ENCODE results near the gene MT1E.
"Not testable (repeated sequence)": the region's sequence is repeated elsewhere in the genome, so short reads cannot be mapped to it uniquely, and the experiment has no call there.

Gene MT1E

DNA sequence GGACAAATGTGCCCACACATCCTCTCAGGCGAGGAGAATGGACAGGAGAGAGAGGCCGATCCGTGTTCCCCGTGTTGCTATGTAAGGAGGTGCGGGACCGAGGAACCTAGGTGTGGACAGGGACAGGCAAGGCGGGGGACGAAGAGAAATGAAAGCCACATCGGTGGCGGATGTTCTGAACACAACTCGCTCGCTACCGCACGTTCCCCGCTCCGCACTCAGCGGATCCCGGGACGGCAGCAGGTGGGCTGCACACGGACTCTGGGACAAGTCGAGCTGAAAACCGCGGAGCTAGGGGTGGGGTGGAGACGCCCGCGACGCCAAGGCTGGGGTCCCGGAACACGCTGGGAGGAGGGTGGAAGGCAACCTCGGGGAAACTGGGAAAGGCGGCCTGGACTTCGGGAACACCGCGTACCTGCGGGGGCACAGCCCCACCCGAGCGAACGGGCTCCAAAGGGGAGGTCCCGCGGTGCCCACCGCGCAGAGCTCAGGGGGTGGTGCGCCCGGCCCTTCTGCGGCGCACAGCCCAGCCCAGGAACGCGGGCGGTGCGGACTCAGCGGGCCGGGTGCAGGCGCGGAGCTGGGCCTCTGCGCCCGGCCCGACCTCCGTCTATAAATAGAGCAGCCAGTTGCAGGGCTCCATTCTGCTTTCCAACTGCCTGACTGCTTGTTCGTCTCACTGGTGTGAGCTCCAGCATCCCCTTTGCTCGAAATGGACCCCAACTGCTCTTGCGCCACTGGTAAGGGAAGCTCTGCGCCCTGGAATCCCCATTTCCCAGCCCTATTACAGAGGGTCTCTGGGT lies at the start of gene MT1E:
MT1E (plus strand) TSS at position 642 of the 803 bp plus-strand sequence; CDS start at position 713, 71 bp downstream.
- DNase-seq (ENCODE audit: low read depth): no peak

DNA sequence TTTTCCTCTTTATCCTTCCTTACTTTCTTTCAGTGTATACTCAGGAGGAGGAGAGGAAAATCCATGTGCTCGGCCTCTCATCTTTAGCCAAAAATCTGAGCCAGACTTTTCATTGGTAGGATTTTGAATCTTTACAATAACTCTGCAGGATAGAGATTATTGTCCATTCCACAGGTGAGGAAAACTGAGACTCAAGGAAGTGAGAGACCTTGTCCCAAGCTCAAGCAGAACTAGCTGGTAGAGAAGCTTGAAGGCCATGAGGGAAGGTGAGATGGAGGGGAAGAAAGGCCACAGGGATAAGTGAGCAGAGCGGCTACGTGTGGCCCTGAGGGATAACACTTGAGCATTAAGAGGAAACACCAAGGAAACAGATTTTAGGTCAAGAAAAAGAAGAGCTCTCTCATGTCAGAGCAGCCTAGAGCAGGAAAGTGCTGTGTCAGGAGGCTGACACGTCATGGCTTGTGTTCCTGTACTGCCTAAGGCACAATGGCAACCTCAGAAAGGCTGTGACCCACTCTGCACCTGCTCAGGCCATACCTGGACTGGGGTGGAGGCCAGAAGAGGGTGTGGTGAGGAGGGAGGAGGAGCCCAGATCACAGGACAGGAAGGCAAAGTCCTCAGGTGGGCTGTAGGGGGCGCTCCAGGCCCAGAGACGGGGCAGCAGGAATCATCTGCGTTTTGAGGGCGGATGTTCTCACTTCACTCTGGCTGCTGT lies 48.8 kb upstream of the MT1E start:
- DNase-seq (ENCODE audit: low read depth): peak; percentile 21

DNA sequence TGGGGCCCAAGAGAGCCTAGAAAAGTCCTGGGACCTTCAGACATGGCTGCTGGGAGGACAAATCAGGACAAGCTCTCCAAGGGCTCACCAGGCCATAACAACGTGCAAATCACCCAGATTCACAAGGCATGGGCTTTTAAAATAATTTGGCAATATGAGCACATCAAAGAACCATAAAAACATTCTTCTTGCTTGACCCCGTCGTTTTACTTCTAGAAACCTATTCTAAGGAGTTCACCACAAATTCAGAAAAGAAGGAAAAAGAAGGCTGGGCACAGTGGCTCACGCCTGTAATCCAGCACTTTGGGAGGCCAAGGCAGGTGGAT lies 48.3 kb upstream of the MT1E start:
- no peak for DNase-seq (ENCODE audit: low read depth)

DNA sequence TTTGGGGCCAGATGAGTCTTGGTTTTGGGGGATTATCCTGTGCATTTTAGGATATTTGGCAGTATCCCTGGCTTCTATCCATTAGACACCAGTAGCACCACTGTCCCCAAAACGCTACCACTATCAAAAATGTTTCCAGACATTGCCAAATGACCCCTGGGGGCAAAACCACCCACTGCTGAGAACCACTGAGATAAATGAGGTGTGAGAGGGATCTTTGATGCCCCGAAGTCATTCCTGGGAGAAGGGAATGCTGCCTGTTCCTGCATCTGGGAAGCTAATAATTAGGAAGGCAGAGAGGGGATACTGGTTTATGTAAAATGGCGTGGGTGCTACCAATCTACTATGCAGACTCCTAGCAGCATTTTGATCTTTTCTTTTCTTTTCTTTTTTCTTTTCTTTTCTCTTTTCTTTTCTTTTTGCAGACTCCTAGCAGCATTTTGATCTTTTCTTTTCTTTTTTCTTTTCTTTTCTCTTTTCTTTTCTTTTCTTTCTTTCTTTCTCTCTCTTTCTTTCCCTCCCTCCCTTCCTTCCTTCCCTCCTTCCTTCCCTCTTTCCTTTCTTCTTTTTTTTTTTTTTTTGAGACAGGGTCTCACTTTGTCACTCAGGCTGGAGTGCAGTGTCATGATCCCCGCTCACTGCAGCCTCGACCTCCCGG lies 45.1 kb upstream of the MT1E start:
- DNase-seq (ENCODE audit: low read depth): no peak

DNA sequence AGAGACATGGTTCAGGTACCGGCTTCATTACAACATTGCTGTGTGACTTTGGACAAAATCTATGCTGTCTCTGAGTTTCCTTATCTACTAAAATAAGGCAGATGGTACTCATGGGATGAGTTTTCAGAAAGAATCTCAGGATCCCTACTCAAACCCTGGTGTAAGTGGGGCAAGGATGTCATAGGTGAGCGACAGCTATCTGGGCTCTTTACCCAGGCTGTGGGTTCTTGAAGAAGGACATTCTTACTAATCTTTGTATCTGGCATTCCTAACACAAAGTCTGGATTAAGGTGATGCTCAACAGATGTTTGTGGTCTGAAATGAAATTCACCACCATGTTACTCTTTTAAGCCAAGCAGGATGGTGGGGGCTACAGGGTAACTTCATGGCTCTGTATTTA lies 42.7 kb upstream of the MT1E start:
- DNase-seq (ENCODE audit: low read depth): not testable (repeated sequence)

DNA sequence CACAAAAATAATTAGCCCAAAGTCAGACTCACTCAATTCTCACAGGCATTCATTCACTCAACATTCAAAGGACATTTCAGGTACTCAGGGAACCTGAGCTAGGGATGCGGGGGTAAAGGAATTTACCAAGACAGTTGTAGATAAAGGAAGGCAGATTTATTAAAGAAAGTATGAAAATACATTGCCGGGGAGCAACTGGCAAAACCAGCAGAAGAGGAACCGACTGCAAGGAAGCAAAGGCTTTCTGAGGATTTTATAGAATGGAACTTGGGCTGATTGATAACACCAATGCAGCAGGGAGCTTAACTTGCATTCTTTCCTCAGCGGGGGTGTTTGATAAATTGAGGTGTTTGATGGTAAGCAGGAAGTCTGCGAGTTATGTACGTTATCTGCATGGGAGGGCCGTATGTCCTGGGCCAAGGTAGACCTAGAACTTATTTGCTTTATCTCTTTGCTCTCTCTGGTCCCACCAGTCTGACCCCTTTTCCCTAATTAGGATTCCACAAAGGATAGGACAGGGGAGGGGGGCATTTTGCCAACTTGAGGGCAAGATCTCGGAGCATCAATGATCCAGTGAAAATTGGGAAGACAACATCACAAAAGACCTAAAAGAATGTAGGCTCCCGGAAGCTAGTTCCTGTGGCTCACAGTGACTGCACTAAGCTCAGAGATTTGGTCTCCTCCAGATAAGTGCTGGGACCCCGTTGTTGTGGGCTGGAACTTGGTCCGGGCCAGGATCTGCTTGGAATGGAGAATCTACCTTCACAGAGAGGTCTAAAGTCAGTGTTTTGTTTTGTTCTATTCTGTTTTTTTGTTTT lies 42.0 kb upstream of the MT1E start:
- no peak for DNase-seq (ENCODE audit: low read depth)

DNA sequence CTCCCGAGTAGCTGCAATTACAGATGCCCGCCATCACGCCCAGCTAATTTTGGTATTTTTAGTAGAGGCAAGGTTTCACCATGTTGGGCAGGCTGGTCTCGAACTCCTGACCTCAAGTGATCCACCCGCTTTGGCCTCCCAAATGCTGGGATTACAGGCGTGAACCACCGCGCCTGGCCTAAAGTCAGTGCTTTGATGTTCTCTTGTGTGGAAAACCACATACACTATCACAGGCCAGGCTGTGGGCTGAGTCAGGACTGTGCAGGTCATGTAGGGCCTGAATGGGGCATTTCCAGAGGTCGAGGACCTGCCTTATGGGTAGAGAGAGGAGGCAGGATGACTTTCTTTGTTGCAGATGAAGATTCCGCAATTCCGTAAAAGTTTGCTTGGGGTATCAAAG lies 41.3 kb upstream of the MT1E start:
- DNase-seq (ENCODE audit: low read depth): no peak

DNA sequence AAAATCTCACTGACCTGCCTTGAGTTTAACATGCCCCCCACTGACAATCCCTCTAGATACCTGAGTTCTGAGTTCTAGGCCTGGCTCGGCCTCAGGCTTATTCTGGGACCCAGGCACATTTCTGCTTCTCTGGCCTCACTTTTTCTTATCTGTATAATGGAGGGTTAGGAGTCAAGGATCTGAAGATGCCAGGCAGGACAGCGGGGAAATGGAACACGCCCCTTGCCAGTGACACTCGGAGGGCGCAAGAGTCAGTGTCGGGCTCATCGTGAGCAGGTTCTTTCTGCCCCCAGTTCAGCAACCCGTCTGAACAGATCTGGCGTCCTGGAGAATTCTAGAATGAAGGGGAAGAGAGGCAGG lies 36.8 kb upstream of the MT1E start:
- DNase-seq (ENCODE audit: low read depth): no peak

DNA sequence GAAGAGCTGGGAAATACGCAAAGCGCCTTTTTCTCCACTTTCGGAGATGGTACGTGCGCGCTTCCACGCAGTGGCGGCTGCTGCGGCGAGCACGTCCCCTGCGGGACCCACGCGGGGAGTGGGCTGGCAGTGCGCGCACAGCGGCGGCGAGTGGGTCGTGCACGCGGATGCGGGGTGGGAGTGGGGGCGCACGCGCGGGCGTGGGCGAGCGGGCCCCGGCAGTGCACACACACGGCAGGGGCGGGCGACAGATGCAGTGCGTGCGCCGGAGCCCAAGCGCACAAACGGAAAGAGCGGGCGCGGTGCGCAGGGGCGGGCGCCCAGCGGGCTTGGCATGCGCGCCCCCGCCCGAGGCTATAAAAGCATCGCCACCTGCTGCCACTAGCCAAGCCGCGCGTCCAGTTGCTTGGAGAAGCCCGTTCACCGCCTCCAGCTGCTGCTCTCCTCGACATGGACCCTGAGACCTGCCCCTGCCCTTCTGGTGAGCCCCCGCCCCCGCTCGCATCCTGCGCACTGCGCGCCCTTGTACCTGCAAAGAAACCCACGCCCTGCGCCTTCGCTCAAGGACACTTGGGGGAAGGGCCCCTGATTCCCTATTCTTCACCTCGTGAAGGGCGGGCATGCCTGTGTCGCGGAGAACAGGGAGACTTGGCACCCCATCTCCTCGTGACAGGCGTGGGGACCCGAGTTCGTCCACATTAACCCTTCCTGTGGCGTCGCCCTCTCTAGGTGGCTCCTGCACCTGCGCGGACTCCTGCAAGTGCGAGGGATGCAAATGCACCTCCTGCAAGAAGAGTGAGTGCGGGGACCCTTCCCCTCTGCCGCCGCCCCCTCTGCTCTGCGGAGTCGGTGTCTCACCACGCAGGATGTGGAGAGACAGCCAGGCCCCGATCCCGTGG lies 36.2 kb upstream of the MT1E start, which contains the start of gene MT3:
MT3 (plus strand) TSS at position 388 of the 899 bp plus-strand sequence; CDS start at position 451, 63 bp downstream.
- no peak for DNase-seq (ENCODE audit: low read depth)

DNA sequence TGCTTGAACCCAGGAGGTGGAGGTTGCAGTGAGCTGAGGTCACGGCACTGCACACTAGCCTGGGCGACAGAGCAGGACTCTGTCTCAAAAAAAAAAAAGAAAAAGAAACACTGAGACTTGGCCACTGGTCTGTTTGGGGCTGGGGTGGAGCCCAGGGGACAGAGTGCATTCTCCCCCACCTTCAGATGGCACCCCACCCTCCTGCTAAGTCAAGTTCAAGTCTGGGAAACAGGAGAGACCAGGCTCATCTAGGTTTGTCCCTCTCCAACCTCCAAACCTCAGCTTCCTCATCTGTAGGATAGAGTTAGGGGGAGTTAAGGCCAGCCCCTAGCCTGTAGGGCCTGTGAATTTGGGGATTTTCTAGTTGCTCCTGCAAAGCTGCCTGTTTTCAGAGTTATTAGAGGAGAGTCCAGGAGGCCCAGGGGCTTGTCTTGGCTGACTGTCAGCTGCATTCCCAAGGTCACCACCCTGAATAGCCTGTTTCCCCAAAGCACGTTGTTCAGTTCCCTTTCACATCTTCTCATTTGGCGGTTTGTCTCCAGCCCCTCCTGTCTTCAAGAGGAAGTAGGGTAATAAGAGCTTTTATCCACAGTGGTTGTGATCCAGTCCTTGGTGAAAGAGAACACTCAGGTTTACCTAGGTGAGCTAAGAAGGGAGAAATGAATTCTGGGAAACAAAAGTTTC lies 34.1 kb upstream of the MT1E start:
- DNase-seq (ENCODE audit: low read depth): no peak

DNA sequence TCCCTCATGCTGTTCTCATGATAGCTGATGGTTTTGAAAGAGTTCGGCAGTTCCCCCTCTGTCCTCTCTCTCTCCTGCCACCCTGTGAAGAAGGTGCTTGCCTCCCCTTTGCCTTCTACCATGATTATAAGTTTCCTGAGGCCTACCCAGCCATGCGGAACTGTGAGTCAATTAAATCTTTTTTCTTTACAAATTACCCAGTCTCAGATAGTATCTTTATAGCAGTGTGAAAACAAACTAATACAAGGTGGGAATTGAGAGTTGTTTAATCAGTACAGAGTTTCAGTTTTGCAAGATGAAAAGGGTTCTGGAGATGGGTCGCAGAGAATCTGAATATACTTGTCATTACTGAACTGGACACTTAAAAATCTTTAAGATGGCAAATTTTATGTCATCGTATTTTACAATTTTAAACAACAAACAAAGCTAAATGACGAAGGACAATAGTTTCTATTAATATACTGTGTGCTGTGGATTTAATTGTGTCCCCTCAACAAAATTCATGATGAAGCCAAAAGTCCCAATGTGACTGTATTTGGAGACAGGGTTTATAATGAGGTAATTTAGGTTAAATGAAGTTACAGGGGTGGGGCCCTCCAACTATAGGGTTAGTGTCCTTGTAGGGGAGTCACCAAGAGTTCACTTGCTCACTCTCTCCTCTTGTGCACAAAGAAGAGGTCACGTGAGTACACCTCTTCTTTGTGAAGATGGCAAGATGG lies 31.8 kb upstream of the MT1E start:
- DNase-seq (ENCODE audit: low read depth): no peak

DNA sequence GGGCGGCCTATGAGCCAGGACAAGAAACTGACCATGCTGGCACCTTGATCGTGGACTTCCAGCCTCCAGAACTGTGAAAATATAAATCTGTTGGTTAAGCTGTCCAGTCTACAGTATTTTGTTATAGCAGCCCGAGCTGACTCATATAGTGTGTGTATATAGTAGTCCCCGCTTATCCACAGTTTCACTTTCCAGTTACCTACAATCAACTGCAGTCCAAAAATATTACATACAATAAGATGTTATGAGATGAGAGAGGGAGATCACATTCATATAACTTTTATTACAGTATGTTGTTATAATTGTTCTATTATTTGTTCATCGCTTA lies 31.3 kb upstream of the MT1E start:
- DNase-seq (ENCODE audit: low read depth): no peak

DNA sequence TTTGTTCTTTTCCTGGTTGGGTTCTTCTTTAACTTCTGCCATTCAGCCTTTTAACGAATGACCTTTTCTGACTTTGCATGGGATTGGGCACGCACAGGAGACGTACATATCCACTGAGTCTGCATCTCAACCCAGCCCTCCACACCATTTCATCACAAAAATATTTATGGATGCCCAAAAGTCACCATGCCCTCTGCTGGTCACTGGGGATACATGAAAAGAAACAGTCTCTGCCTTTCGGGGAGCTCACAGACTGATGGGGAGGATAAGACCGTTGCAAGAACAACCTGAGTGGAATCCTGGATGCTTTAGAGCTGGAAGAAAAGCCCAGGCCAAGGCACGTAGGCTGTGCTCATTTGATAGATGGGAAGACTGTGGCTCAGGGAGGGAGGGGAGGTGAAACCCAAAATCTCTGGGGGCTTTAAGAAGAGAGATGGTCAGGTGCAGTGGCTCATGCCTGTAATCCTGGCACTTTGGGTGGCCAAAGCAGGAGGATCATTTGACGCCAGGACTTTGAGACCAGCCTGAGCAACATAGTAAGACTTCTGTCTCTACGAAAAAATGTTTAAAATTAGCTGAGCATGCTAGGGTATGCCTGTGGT lies 25.1 kb upstream of the MT1E start:
- DNase-seq (ENCODE audit: low read depth): no peak

DNA sequence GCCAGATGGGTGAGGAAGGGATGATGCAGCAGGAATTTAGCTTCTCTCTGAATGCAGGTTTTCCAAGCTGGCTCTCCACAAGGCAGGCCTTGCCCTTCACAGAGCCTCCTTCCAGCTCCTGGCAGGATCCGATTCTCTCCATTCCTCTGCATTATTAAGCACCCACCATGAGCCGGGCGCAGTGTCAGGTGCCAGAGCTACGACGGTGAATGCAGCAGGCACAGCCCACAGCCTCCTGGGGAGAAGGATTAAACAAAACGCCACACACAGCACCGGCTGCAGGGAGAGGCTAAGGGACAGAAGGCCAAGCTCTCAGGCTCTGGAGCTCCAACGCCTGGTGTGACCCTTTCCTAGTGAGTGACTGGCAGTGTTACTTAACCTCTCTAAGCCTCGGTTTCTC lies 24.3 kb upstream of the MT1E start:
- no peak for DNase-seq (ENCODE audit: low read depth)

DNA sequence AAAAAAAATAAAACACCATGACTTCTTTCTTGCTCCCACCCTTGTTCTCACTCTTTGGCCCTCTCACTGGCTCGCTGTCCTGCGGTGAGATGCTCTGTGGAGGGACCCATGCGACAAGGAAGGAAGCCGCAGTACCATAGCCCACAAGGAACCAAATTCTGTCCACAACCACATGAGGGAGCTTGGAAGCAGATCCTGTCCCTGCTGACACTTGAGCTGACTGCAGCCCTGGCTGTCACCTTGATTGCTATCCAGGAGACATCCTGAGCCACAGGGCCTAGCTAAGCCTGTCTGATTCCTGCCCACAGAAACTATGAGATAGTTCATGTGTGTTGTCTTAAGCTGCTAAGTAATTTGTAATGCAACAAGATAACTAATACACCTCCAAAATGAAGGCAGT lies 22.0 kb upstream of the MT1E start:
- DNase-seq (ENCODE audit: low read depth): no peak

DNA sequence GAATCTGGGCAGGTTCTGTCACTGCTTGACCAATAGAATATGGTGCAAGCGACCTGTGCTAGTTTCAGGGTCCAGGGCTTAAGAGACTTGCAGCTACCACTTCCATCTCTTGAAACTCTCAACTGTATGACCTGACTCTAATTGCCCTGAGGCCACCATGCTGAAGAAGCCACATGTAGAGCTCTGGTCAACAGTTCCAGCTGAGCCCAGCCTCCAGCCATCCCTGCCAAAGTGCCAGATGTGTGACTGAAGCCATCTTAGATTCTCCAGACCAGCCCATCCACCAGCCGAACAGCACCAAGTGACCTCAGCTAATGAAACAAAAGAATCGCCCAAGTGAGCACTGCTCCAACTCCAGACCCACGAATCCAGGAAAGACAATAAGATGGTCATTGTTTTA lies 20.6 kb upstream of the MT1E start:
- no peak for DNase-seq (ENCODE audit: low read depth)

DNA sequence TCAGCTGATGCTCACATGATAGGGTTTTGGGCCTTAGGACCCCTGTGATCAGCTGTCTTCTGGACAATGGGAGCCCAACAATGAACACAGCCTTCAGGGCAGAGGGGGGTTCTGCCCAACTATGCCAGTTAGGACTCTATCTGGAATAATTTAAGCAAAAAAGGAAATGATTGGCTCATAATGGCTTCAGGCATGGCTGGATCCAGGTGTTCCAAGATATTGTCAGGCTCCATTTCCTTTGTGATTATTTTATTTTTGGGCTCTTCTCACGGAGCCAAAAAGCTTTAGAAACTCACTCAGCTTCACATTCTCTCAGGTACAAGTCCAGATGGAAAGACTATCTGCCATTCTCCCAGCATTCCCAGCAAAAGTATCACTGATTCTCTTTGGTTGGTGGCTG lies 20.1 kb upstream of the MT1E start:
- no peak for DNase-seq (ENCODE audit: low read depth)

DNA sequence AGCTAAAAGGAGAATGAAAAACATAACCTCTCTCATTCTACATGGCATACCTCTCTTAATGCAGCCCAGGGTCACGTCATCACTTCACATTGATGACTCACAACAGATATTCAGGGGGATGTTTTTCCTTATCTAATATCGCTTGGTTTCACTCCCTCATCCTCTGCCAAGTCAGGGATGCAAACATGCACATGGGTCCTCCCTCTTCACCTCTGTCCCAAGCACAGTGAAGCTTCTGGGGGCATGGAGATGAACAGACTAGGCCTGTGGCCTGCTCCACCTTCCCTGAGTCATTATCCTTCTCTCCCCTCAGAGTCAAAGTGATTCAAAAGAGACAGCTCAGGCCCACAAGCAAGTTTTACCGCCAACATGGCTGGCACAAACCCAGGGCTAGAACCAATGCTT lies 19.5 kb upstream of the MT1E start:
- no peak for DNase-seq (ENCODE audit: low read depth)

DNA sequence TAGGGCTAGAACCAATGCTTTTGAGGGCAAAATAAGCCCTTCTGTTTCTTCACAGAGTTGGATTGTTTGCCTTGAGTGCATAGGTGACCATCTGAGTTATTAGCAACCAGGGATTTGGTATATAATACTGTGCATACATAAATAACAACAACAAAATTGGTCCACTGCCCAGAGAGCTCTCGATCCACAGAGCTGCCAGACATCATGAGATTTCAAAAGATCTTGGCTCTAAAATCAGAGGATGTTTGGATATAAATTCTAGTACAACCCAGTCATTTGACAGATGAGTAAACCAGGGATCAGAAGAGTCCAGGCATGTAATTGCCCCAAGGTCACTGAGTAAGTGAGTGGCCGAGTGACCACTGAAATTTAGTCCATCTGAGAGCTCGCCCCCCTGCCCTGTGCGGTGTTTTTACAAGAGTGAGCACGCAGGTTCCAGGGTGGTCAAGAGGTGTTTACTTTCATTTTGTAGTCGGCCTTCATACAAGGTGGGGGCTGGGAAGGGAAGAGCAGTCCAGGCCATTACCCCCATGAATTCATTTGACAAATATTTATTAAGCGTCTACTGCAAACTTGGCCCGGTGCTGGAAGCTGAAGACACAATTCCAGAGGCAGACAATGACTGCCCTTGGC lies 19.0 kb upstream of the MT1E start:
- DNase-seq (ENCODE audit: low read depth): peak; percentile 90
